Neural progenitor cell (in vitro differentiated cells): Measurements from ENCODE around the gene TOLLIP.

ENCODE experiments used
- EZH2 ChIP-seq: fragments of 200-600 bp; sonication (generic); IDR thresholded peaks from 2 replicates; pipeline ENCODE4 v1.6.1; 2017; ENCODE audit warnings: antibody characterized with exemption, mild to moderate bottlenecking, moderate library complexity
- TF ChIP-seq, protein P1 (sequence below): fragments of 200-600 bp; sonication (generic); IDR thresholded peaks from 2 replicates; pipeline ENCODE4 v1.5.1; 2017; ENCODE audit warnings: antibody characterized with exemption, mild to moderate bottlenecking

DNA sequence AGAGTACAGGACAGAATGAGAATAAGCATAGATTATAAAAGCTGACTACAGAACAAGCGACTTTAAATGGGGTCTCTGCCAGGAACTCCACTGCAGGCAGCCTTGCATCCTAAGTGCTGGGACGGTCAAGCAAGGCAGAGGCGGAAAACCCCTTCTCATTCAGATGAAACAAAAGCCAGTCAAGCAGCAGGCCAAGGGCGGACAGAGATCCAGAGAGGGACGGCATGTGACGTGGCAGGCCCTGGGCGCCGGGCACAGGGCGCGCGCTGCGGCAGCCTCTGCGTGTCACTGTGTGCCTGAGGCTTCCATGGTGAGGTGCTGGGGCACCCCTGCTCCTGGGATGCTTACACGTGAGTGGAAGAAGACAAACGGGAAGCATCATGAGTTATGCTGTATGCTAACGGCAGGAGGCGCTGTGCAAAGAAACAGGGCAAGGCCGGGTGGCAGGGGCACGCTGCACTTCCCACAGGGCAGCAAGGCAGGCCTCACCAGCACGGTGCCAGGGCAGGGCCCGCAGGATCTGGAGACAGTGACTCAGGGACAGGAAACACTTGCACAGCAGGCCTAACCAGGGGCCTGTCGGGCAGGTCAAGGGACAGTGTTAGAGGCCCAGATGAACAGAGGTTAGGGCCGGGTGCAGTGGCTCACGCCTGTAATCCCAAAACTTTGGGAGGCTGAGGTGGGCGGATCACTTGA lies 6.2 kb downstream of the TOLLIP start:
- TF ChIP-seq EZH2: no peak
- TF ChIP-seq, protein P1, sequence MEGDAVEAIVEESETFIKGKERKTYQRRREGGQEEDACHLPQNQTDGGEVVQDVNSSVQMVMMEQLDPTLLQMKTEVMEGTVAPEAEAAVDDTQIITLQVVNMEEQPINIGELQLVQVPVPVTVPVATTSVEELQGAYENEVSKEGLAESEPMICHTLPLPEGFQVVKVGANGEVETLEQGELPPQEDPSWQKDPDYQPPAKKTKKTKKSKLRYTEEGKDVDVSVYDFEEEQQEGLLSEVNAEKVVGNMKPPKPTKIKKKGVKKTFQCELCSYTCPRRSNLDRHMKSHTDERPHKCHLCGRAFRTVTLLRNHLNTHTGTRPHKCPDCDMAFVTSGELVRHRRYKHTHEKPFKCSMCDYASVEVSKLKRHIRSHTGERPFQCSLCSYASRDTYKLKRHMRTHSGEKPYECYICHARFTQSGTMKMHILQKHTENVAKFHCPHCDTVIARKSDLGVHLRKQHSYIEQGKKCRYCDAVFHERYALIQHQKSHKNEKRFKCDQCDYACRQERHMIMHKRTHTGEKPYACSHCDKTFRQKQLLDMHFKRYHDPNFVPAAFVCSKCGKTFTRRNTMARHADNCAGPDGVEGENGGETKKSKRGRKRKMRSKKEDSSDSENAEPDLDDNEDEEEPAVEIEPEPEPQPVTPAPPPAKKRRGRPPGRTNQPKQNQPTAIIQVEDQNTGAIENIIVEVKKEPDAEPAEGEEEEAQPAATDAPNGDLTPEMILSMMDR: peak; percentile 58
